GM19351 (cell line): Measurements from ENCODE around the gene SDK1.
"Not testable (repeated sequence)": the region's sequence is repeated elsewhere in the genome, so short reads cannot be mapped to it uniquely, and the experiment has no call there.

ENCODE experiments used
- ATAC-seq: cut with Tn5 transposase; IDR thresholded peaks from one replicate; pipeline ENCODE4 v1.9.1; 2021; ENCODE audit warnings: mild to moderate bottlenecking, moderate library complexity; ENCODE audit not compliant: unreplicated experiment

The SDK1 gene

DNA sequence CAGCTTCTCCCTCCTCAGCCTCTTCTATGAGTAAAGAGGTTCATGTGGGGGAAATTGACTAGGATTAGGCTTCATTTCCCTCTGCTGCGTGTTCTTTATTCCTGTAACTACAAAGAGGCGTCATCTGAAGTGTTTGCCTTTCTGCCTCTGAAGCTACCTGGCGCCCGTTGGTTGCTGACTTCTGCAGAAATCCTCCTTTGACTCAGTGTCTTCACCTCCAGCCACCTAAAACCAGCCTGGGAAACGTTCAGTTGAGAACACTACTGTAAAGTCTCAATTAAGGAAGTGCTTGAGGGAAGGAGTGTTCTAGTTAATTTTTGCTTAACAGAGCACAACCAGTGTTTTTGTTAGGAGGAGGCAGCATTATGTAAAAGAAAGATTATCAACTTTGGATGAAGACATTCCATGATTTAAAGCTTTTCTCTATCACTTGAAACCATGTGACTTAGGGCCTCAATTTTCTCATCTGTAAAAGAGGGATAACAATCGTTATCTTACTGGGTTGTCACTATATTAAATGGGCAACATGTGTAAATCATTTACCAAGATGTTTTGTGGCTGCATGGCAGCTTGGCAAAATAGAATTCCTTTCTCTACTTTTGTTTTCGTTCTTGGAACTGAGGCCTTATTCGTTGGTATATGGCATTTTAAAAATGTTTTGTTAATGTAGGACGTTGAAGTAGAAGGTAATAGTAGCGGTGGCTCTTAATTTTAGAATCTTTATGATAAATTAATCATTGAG is 642.9 kb downstream of the SDK1 start:
- no peak for ATAC-seq

DNA sequence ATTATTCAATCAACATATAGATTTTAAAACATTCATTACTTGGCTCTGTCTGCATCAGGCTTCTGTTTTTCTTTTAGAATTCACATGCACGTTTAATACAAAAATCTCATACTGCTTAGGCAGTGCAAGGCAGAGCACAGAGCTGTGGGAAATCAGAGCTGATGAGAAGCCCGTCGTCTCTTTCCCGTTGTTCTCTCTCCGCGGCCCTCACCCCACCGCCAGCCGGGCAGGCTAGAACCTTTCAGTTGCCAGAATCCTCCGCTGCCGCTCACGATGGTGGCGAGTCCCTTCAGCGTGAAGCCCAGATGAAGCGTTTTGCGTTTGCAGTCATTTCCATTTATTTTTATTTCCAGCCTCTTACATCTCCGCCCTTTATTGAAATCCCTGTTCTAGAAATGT is 648.2 kb downstream of the SDK1 start:
- ATAC-seq = no peak

DNA sequence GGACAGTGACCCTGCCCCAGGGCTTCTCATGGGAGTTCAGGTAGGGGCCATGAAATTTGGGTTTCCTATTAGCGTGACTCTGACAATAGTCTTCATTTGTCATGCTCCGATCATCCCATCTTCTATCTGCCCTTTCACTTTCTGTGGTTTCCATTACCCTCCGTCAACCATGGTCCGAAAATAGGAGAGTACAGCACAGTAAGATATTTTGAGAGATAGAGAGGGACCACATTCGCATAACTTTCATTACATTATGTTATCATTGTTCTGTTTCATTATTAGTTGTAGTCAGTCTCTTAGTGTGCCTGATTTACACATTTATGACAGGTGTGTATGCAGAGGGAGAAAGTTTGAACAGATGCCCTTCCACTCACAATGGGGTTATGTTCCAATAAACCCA is 649.2 kb downstream of the SDK1 start:
- ATAC-seq = no peak

DNA sequence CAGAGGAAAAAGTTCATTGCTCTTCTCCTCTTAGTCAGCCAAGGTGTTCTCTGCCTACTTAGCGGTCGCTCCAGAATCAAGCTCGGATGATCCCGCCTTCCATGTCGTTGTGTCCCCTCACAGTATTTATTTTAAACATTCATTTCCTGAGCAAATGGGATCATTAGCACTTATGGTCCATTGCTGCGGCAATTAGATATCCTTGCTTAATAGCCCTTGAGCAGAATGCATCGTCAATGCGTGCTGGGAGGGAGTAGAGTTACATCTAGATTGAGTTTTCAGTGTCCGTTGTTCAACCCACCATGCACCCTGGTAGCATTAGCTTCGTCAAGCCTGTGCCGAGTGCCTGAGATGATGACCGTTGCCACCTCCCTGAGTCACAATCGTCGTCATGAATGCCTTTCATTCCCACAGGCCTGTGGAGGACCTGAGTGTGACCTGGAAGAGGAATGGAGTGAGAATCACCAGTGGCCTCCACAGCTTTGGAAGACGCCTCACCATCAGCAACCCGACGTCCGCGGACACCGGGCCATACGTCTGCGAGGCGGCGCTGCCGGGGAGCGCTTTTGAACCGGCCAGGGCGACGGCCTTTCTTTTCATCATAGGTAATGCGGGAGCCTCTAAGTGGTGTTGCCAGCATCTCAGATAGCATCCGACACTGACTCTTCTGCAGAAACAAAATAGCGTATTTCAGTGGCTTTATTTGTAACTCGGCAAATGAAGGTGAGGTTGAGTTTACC is 650.4 kb downstream of the SDK1 start:
- no peak for ATAC-seq

DNA sequence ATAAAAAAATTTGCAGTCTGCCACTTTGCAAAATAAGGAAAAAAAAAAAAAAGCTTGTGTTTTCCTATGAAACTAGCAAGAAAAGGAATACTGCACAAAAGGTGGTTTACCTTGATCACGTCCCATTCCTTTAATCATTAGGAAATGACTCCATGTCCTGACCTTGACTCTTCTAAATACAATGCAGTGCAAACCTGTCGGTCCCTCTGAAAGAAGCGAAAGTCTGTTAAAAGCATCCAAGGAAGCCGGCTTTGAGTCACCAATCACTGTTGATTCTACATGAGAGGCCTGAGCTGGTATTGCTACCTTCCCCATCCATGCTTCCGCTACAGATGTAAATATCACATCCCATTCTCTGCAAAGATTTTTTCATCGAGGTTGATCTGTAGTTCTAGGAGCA is 652.1 kb downstream of the SDK1 start:
- ATAC-seq = no peak

DNA sequence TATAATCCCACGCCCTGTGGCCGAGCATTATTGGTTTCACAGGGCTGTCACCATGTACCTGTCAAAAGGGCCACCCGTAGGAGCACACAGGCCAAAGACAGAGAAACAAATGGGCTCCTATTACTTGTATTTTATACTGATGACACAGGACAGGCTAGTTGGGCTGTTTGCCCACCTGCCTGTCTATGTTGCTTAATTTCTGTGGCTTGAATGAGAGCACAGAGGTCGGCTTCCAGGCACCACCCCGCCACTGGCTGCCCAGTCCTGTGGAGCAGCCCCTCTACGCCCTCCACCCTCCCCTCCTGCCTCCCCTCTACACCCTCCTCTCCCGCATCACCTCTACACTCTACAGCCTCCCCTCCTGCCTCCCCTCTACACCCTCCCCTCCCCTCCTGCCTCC is 652.9 kb downstream of the SDK1 start:
- no peak for ATAC-seq

DNA sequence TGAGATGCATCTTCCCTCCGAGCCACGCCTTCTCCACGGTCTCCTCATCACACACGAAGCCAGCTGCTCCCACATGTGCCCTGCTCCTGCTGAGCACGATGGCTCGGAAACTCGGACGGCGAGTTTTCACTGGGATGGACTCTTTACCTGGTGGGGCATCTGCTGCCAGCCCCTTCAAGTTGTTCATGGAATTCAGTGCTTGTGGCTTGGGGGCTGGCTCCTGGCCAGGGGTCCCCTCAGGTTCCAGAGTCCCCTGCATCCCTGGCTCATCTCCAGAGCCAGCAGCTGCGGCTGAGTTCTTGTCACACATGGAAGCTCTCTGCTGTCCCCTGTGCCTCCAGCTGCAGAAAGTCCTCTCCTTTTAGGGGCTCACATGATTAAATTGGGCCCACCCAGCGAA is 654.0 kb downstream of the SDK1 start:
- ATAC-seq = no peak

DNA sequence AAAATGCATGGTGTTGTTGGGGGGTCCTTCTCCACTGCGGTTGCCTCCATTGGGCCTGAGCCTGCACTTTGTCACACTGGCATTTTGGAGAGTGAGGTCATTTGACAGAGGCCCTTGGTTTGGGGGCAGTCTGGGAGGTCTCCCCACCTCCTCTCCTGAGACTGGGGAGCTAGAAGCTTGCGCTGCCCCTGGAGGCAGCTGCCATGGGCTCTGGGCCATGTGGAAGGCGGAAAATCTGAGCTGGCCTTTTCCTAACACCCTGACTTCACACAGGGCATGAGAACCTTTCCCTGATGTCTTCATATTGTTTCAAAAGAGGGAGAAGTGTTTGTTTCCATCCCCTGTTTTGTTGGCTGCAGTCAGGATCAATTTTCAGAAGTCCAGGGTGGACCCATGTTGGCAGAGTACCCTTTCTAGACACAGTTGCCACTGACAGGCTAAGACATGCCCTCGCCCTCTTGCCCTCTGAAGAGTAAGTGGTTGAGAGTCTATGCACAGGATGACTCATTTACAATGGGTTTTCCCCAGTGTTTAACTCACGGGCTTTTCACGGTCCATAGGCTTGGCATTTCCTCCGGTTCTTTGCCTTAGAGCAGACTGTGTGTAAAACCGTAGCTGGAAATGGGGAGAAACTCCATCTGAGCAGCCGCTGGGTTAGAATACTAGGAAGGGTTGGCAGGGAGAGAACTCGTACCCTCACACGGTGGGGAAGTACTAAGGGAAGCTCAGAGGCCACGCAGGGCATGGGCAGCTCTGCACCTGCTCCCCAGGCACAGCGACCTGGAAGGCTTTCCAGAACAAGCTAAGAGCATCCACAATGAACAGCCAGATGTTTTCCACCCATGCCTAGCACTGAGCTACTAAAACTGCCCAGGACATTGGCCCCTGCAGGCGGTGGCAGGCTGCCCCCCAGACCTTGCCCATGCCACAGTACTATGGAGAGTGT is 655.0 kb downstream of the SDK1 start:
- ATAC-seq = peak; percentile 71

DNA sequence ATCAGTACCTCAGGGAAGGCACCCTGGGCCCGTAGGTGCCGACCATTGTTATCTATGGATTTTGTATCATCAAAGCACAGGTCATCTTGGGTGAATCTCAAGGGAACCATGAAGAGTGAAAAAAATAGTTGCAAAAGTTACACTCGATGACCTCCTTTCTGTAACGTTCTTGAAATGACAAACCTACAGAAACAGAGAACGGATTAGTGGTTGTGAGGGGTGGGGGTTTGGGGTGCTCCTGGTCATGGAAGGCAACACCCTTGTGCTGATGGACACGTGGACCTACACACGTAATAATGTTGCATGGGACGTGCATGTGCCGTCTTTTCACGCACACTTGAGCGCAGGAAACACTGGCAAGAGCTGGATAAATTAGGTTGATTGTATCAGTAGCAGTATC is 655.9 kb downstream of the SDK1 start:
- ATAC-seq = no peak

DNA sequence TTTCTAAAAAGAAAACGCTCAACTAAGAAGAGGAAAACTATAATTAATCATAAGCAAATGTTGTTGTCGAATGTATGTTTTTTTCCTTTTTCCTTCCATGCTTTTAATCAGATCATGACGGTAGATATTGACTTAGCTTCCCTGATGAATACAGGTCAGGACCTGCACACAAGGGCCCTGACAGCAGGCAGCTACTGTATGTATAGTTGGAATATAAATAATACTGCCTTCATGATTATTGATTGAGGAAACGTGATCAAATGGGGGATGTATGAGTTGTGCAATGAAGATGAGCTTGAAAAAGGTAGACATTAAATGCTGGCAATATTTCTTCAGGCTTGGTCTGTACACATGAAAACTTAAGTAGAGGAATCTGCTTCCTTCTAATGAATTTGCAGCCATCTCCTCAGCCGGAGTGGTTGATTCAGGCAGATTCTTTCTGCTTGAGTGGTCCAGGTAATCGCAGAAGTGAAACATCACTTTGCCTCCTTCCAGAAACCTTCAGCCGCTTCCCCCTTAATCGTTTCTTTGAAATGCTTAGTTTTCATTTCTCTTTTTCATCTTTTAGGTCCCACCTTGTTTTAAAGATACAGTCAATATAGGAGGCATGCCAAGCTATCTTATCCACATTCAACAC is 656.5 kb downstream of the SDK1 start:
- peak; percentile 36 for ATAC-seq

DNA sequence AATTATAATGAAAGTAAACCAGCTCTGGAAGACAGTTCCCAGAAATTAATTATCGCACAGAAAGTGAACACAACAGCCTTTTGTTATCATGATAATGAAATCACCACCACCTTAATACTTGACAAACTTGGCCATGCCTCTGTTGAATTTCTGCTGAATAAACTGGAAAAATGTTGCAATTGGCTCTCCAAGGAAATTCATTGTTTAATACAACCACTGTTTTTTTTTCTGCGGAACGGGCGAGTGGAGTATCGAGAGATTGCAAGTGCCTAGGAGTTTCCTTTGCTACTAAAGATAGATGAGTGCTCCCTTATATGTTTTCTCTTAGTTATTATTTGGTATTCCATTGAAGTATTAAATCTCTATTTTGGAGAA is 657.0 kb downstream of the SDK1 start:
- no peak for ATAC-seq

DNA sequence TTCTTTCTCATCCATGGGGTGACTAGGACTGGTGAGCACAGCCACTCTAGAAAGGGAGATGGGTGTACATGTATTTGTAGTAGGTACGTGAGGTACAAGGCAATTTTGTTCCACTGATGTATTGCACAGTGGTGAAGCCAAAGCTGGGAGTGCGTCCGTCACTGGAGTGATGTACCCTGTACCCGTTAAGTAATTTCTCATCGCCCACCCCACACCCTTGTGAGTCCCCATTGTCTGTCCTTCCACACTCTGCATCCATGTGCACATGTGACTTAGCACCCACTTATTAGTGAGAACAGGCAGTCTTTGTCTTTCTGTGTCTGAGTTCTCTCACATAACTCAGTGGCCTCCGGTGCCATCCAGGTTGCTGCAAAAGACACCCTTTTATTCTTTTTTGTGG is 658.3 kb downstream of the SDK1 start:
- no peak for ATAC-seq

DNA sequence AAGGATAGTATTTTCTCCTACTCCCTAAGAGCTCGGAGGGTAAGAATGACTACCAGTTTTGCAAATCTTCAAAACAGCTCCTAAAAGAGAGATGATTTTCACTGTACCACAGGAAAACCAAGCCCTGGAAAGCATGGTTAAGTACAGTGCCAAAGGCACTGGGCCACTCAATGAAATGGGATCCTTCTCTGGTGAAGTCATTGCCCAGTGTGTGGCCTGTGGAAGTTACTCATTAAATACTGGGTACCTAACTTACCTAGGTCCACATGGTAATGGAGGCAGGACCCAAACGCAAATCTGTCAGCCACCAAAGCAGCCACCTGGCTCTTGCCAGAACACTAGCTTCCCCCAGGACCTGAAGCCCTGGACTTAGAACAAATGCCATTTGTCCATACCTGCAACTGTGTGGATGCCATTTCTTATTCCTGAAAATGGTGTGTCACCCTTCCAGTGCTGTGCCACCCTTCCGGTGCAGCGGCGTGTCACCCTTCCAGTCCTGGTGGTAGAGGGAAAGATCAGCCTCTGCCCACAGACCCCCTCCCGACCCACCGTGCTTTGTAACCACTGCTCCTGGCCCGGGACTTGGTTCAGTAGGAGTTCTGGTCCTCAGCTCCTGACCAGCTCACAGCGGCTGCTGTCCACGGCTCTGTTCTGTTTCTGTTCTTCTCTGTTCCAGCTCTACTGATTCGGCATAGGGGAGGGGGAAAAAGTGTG is 659.2 kb downstream of the SDK1 start:
- no peak for ATAC-seq

DNA sequence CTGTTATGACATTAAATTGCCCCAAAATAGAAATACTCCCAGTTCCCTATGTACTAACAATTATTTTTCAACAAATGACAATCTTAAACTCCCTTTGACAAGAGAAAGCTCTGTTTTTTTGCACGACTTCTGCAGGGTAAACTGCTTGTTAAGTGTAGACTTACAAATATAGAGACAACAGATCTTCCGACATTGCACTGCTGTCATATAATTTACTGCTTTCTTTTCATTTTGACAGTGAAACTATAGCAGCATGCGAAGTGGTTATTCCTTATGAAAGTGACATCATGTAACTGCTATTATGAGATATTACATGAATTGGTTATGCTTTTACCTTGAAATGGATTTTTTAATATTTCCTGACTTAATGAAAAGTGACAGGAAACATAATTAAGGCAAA is 659.9 kb downstream of the SDK1 start:
- no peak for ATAC-seq

DNA sequence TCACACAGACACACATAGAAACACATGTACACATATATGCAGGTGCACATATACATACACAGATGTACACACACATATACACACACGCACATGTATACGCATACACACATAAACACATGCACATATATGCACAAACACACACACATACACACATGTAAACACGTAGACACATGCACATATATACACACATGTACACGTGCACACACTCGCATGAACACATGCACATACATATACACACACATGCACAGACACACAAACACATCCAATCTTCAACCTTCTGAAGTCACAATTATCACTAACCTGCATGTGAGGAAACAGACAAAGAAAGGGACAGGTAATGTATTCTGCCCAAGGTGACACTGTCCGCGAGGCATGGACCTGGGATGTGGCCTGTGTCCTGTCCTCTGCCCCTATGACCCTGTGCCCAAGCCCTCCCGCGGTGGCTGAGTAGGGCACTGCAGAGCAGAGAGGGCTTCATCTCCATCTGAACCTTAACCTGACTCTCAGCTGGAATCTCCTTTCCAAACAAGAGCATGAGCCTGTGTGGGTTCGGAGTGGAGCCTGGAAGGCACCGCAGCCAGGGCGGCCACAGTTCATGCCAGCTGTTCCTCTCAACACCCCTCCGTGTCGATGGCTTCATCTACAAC is 660.9 kb downstream of the SDK1 start:
- no peak for ATAC-seq

DNA sequence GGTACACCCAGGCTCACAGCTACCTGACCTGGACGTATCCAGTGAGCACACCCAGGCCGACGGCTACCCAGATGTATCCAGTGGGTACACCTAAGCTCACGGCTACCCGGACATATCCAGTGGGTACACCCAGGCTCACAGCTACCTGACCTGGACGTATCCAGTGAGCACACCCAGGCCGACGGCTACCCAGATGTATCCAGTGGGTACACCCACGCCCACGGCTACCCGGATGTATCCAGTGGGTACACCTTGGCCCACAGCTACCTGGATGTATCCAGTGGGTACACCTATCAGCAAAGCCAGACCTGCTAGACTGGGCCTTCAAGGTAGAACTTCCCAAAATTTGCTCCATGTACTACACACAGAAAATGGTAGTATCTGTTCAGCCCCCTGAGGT is 662.7 kb downstream of the SDK1 start:
- not testable (repeated sequence) for ATAC-seq

DNA sequence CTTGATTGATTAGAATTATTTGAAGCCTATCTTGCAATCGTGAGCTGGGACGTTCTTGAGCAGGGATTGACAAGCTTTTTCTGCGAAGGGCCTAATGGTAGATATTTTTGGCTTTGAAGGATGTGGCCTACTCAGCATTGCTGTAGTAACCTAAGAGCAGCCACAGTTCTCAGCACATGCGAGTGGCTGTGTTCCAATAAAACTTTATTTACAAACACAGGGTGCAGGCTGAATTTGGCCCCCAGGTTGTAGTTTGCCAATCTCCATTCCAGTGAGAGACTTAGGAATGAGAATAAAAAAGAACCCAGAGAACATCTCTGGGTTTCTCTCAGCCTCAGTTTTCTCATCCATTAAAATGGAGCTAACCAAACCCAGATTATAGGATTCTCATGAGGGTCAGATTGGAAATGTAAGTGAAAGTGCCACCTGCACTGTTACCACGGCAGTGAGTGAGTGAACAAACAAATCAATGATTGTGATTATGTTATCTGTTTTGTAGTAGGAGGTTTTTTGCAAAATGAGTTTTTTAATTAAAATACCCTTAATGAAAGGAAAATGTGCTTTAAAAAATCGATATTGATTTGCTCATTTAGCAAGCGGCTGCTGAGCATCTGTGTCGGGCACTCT is 664.0 kb downstream of the SDK1 start:
- no peak for ATAC-seq

DNA sequence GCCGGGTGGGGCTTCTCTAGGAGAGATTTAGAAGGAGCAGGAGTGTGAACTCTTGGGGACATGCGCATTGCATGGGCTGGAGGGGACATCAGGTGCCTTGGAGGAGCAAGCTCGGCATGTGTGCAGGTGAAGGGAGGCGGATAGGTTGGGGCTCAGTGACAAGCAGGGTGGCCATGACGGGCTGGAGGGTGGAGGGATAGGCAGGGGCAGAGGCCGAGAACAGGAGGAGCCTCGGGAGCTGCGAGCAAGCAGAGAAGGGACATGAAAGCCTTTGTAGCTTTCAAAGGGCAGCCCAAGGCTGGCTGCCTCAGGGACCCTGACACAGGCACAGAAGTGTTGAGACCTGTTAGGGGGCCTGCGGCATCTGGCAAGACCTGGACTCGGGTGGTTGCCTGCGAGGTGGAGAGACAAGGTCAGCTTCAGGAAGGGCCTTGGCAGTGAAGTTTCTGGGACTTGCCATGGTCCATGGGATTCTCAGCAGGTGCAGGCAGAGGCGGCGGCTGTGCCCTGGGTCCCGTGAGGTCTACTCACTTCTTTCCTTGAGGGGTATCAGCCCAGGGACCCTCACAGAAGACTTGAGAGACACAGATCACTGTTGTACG is 664.8 kb downstream of the SDK1 start:
- no peak for ATAC-seq

DNA sequence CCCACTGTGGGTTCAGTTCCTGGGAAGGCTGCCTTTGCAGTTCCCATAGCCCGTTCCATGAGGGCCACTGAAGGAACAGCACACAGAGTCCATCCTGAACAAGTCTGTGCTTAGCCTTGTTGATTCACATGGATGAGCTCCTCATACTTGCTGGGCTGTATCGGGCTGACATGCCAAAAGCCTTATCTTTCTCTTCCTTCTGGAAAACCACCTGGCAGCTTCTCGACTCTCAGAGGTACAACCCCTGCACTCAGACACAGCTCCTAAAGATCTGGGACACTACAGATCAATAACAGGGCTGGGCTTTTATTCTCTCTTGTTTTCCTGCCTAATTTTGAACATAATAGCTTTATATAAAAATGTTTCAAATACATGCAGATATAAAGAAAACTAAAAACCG is 667.2 kb downstream of the SDK1 start:
- ATAC-seq = no peak
